Measurements from ENCODE around the gene PRDM11.
A peak's percentile ranks its signal among the peaks of the same experiment; 100 is the strongest.

The PRDM11 gene

DNA sequence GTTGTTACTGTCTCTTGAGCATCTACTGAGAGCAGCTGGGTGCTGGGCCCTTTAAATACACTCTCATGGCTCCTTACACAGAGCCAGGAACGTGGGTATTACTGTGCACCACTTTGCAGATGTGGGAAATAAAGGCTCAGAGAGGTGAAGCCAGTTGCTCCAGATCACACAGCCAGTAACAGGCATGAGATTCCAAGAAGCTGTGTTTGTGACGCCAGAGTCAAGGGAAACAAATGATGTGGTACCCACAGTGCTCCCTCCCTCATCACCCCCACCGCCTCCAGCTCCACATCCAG, 1.4 kb upstream of the PRDM11 start:
- H3K9me3 ChIP-seq (ENCODE audit: insufficient read depth, low read length, severe bottlenecking): no peaks in the 10 kb centered on the region
- no peaks in the 10 kb centered on the region; the same call in 1 of the 2 replicates for H3K79me2 ChIP-seq (ENCODE audit: insufficient read depth, low read length)
- peaks cover 23% of the 10 kb centered on the region for H3K4me1 ChIP-seq (ENCODE audit: insufficient read depth, low read length)
- H3K4me2 ChIP-seq (ENCODE audit: insufficient read depth, low read length): no peak overlapping the region
- ATAC-seq (ENCODE audit: insufficient read depth, low read depth): no peak
- no peak overlapping the region for H3K27ac ChIP-seq (ENCODE audit: low read length)
- TF ChIP-seq, protein P1, sequence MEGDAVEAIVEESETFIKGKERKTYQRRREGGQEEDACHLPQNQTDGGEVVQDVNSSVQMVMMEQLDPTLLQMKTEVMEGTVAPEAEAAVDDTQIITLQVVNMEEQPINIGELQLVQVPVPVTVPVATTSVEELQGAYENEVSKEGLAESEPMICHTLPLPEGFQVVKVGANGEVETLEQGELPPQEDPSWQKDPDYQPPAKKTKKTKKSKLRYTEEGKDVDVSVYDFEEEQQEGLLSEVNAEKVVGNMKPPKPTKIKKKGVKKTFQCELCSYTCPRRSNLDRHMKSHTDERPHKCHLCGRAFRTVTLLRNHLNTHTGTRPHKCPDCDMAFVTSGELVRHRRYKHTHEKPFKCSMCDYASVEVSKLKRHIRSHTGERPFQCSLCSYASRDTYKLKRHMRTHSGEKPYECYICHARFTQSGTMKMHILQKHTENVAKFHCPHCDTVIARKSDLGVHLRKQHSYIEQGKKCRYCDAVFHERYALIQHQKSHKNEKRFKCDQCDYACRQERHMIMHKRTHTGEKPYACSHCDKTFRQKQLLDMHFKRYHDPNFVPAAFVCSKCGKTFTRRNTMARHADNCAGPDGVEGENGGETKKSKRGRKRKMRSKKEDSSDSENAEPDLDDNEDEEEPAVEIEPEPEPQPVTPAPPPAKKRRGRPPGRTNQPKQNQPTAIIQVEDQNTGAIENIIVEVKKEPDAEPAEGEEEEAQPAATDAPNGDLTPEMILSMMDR (IDR thresholded peaks at IDR 0.05; ENCODE audit: borderline replicate concordance, extremely low read depth, low read length, poor library complexity, severe bottlenecking): no peak
- no peak for TF ChIP-seq EZH2 (IDR thresholded peaks at IDR 0.05; ENCODE audit: borderline replicate concordance, low read depth, low read length, severe bottlenecking)
- no peak for DNase-seq
- no peaks in the 10 kb centered on the region for H3K36me3 ChIP-seq (ENCODE audit: insufficient read depth, low read length)
- H3K27me3 ChIP-seq (ENCODE audit: insufficient read depth, low read length, poor library complexity): peaks cover 31% of the 10 kb centered on the region
- H3K9ac ChIP-seq (ENCODE audit: low read depth, low read length): no peak overlapping the region
- no peak overlapping the region for H3K4me3 ChIP-seq (ENCODE audit: low read depth in 1 of 2, low read length in 2 of 2)
- no peaks in the 10 kb centered on the region for H4K20me1 ChIP-seq (ENCODE audit: insufficient read depth, low read length)
- H2AFZ ChIP-seq (ENCODE audit: low read depth, low read length): no peak overlapping the region

DNA sequence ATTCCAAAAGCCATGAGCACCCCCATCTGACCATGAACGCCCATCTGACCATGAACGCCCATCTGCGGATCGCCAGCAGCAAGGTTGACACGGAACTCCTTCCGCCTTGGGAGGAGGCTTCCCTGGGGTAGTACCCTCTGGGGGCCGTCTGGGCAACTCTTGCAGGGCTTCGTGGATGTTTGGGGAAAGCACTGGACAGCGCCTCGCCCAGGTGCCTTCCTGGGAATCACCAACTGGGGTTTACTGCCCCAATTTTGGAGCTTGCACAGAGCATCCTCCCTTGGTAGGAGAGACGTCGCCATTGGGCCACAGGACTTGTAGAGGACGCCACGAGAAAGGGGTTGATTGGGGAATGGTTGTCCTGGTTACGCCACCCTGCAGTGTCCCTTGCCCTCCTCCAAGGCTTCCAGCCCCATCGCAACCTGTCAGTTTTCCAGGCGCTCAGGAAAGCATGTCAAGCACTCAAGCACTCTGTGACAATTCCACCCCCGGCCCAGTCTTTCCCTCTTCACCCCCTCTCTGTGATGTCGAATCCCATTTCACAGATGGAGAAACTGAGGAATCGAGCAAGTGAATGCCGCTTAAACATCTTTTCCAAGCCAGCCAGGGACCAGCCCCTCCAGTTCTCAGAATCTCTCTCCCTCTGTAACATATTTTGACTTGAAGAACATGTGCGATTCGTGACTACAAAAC, 914 bp upstream of the PRDM11 start:
- Histone ChIP-seq H3K27me3 (ENCODE audit: insufficient read depth, low read length, poor library complexity) (peaks cover 31% of the 10 kb centered on the region), H3K4me3 (ENCODE audit: low read depth in 1 of 2, low read length in 2 of 2) (peak overlapping the region in 1 of 2 experiments; percentile 88; a peak in 3 of 4 replicates), H3K4me2 (ENCODE audit: insufficient read depth, low read length) (peak overlapping the region; percentile 79), H2AFZ (ENCODE audit: low read depth, low read length) (peak overlapping the region; percentile 81), H3K79me2 (ENCODE audit: insufficient read depth, low read length) (no peaks in the 10 kb centered on the region; the same call in 1 of the 2 replicates), H3K9me3 (ENCODE audit: insufficient read depth, low read length, severe bottlenecking) (no peaks in the 10 kb centered on the region), H3K27ac (ENCODE audit: low read length) (no peak overlapping the region), H3K4me1 (ENCODE audit: insufficient read depth, low read length) (peaks cover 23% of the 10 kb centered on the region), H3K36me3 (ENCODE audit: insufficient read depth, low read length) (no peaks in the 10 kb centered on the region), H4K20me1 (ENCODE audit: insufficient read depth, low read length) (no peaks in the 10 kb centered on the region), H3K9ac (ENCODE audit: low read depth, low read length) (peak overlapping the region; percentile 84; the same call in 1 of the 2 replicates)
- DNase-seq: no peak
- TF ChIP-seq, protein P1 (IDR thresholded peaks at IDR 0.05; ENCODE audit: borderline replicate concordance, extremely low read depth, low read length, poor library complexity, severe bottlenecking): no peak
- TF ChIP-seq EZH2 (IDR thresholded peaks at IDR 0.05; ENCODE audit: borderline replicate concordance, low read depth, low read length, severe bottlenecking): no peak
- no peak for ATAC-seq (ENCODE audit: insufficient read depth, low read depth)

- Histone ChIP-seq H3K4me3 (ENCODE audit: low read depth in 1 of 2, low read length in 2 of 2) (peak overlapping the region; percentile 32 to 88), H3K27me3 (ENCODE audit: insufficient read depth, low read length, poor library complexity) (peaks cover 26% of the 10 kb centered on the region), H3K4me1 (ENCODE audit: insufficient read depth, low read length) (peaks cover 23% of the 10 kb centered on the region), H3K4me2 (ENCODE audit: insufficient read depth, low read length) (peak overlapping the region; percentile 79), H4K20me1 (ENCODE audit: insufficient read depth, low read length) (peaks cover 4% of the 10 kb centered on the region; the same call in 1 of the 2 replicates), H3K36me3 (ENCODE audit: insufficient read depth, low read length) (no peaks in the 10 kb centered on the region), H3K27ac (ENCODE audit: low read length) (peak overlapping the region; percentile 69), H3K9ac (ENCODE audit: low read depth, low read length) (peak overlapping the region; percentile 84), H3K9me3 (ENCODE audit: insufficient read depth, low read length, severe bottlenecking) (no peaks in the 10 kb centered on the region), H2AFZ (ENCODE audit: low read depth, low read length) (peak overlapping the region; percentile 100), H3K79me2 (ENCODE audit: insufficient read depth, low read length) (no peaks in the 10 kb centered on the region; the same call in 1 of the 2 replicates)
- peak; percentile 93 for DNase-seq
- TF ChIP-seq EZH2 (IDR thresholded peaks at IDR 0.05; ENCODE audit: borderline replicate concordance, low read depth, low read length, severe bottlenecking): no peak
- TF ChIP-seq, protein P1 (IDR thresholded peaks at IDR 0.05; ENCODE audit: borderline replicate concordance, extremely low read depth, low read length, poor library complexity, severe bottlenecking): no peak
- peak; percentile 97 for ATAC-seq (ENCODE audit: insufficient read depth, low read depth)
These were observed 734 bp downstream of the PRDM11 start for GRCh38 chr11:45147017-45147728.

All from DND-41 (cell line).